ENCODE data around the gene TPPP. TPM values are rescaled to one million over a fixed set of nuclear protein-coding genes. Genes with fewer than 3 reads are reported as not detected.

TPPP gene
- polyA plus RNA-seq, 1 experiment = 0.05 TPM

GRCh38 chr5:626850-627249 lies 66.3 kb downstream of the TPPP start:
- DNase-seq (ENCODE audit: low read depth, low spot score) = no peak
- CTCF ChIA-PET = no interaction called here
- TF ChIP-seq CTCF (IDR thresholded peaks at IDR 0.05; ENCODE audit: low read depth, low read length) = no peak
- Histone ChIP-seq H3K27ac (ENCODE audit: low read depth, low read length) (no peak overlapping the region), H3K4me3 (ENCODE audit: low read depth, low read length) (no peak overlapping the region), H3K27me3 (ENCODE audit: control insufficient read depth, insufficient read depth, low read length) (no peaks in the 10 kb centered on the region), H3K9me3 (ENCODE audit: control insufficient read depth, insufficient read depth, low read length) (no peaks in the 10 kb centered on the region; the same call in 1 of the 2 replicates)
- POLR2A ChIA-PET = no interaction called here

GRCh38 chr5:625516-625915 lies 67.6 kb downstream of the TPPP start:
- CTCF ChIA-PET = no interaction called here
- no peak for DNase-seq (ENCODE audit: low read depth, low spot score)

GRCh38 chr5:624951-625230 lies 68.3 kb downstream of the TPPP start:
- ChIA-PET CTCF (no interaction called here), POLR2A (no interaction called here)
- Histone ChIP-seq H3K9me3 (ENCODE audit: control insufficient read depth, insufficient read depth, low read length) (no peaks in the 10 kb centered on the region; the same call in 1 of the 2 replicates), H3K27ac (ENCODE audit: low read depth, low read length) (no peak overlapping the region), H3K4me3 (ENCODE audit: low read depth, low read length) (no peak overlapping the region), H3K27me3 (ENCODE audit: control insufficient read depth, insufficient read depth, low read length) (no peaks in the 10 kb centered on the region)
- no peak for TF ChIP-seq CTCF (IDR thresholded peaks at IDR 0.05; ENCODE audit: low read depth, low read length)
- no peak for DNase-seq (ENCODE audit: low read depth, low spot score)

More at GRCh38 chr5:625516-625915, 67.6 kb downstream of the TPPP start:
- Histone ChIP-seq H3K4me3 (ENCODE audit: low read depth, low read length) (no peak overlapping the region), H3K9me3 (ENCODE audit: control insufficient read depth, insufficient read depth, low read length) (no peaks in the 10 kb centered on the region; the same call in 1 of the 2 replicates), H3K27ac (ENCODE audit: low read depth, low read length) (no peak overlapping the region), H3K27me3 (ENCODE audit: control insufficient read depth, insufficient read depth, low read length) (no peaks in the 10 kb centered on the region)
- POLR2A ChIA-PET = no interaction called here
- TF ChIP-seq CTCF (IDR thresholded peaks at IDR 0.05; ENCODE audit: low read depth, low read length) = no peak

GRCh38 chr5:624118-624950 lies 68.8 kb downstream of the TPPP start:
- POLR2A ChIA-PET = no interaction called here
- no peak for DNase-seq (ENCODE audit: low read depth, low spot score)
- no peaks in the 10 kb centered on the region; the same call in 1 of the 2 replicates for H3K9me3 ChIP-seq (ENCODE audit: control insufficient read depth, insufficient read depth, low read length)
- H3K27ac ChIP-seq (ENCODE audit: low read depth, low read length) = no peak overlapping the region
- no peak for TF ChIP-seq CTCF (IDR thresholded peaks at IDR 0.05; ENCODE audit: low read depth, low read length)
- H3K27me3 ChIP-seq (ENCODE audit: control insufficient read depth, insufficient read depth, low read length) = no peaks in the 10 kb centered on the region
- H3K4me3 ChIP-seq (ENCODE audit: low read depth, low read length) = no peak overlapping the region
- CTCF ChIA-PET = no interaction called here

- POLR2A ChIA-PET = no interaction called here
- no peak for TF ChIP-seq CTCF (IDR thresholded peaks at IDR 0.05; ENCODE audit: low read depth, low read length)
- DNase-seq (ENCODE audit: low read depth, low spot score) = no peak
- no peaks in the 10 kb centered on the region for H3K27me3 ChIP-seq (ENCODE audit: control insufficient read depth, insufficient read depth, low read length)
- no peaks in the 10 kb centered on the region; the same call in 1 of the 2 replicates for H3K9me3 ChIP-seq (ENCODE audit: control insufficient read depth, insufficient read depth, low read length)
- no peak overlapping the region for H3K27ac ChIP-seq (ENCODE audit: low read depth, low read length)
- no peak overlapping the region for H3K4me3 ChIP-seq (ENCODE audit: low read depth, low read length)
- CTCF ChIA-PET = no interaction called here
Measured at GRCh38 chr5:623531-623930, 69.6 kb downstream of the TPPP start.
